Heart right ventricle (tissue), 16 donors: ENCODE measurements around the gene ADAMTS14. TPM values are rescaled to one million over a fixed set of nuclear protein-coding genes. Genes with fewer than 3 reads are reported as not detected.

Experiments
- ATAC-seq, 8 donors: fragments of 200-7000 bp; cut with Tn5 transposase; one replicate each; pipeline ENCODE4 v1.9.1; 2020; ENCODE audit warnings: mild to moderate bottlenecking in 8 of 8, moderate library complexity in 8 of 8, moderate number of reproducible peaks in 1 of 8
- DNase-seq, 2 donors: peaks; one replicate each; pipeline ENCODE4 v3.0.0-alpha.2; 2020
- H3K27ac ChIP-seq, 10 donors: fragments of 200-600 bp; sonication (generic) in 2 of 10; one replicate each; pipeline versions ENCODE4 v1.5.0 to v1.8.0; 2020 to 2022; ENCODE audit warnings: mild to moderate bottlenecking in 3 of 10
- H3K27me3 ChIP-seq, 7 donors: fragments of 200-600 bp; one replicate each; pipeline ENCODE4 v1.8.0; 2021 to 2022; ENCODE audit warnings: mild to moderate bottlenecking in 2 of 7
- H3K36me3 ChIP-seq, 9 donors: fragments of 200-600 bp; sonication (generic) in 1 of 9; one replicate each; pipeline versions ENCODE4 v1.5.0 to v1.8.0; 2020 to 2022; ENCODE audit warnings: mild to moderate bottlenecking in 2 of 9
- H3K4me1 ChIP-seq, 9 donors: fragments of 200-600 bp; sonication (generic) in 1 of 9; one replicate each; pipeline versions ENCODE4 v1.5.0 to v1.8.0; 2020 to 2022; ENCODE audit warnings: mild to moderate bottlenecking in 4 of 9
- H3K4me3 ChIP-seq, 10 donors: fragments of 200-600 bp; sonication (generic) in 2 of 10; one replicate each; pipeline versions ENCODE4 v1.5.0 to v1.8.0; 2020 to 2022; ENCODE audit warnings: mild to moderate bottlenecking in 7 of 10, moderate library complexity in 2 of 10
- H3K9me3 ChIP-seq, 11 donors: fragments of 200-600 bp in 10 of 11; sonication (generic) in 2 of 11; one replicate each; pipeline versions ENCODE4 v1.5.0 to v1.8.0; 2013 to 2022; ENCODE audit warnings: mild to moderate bottlenecking in 2 of 11, control low read depth in 1 of 11, moderate library complexity in 1 of 11
- WGBS, 2 donors: extraction: QIAGEN DNeasy Blood & Tissue Kit; methylation state at CpG; one replicate each; pipeline ENCODE4 v1.1.7; 2013; ENCODE audit warnings: inconsistent platforms in 1 of 2; 5-methylcytosine and 5-hydroxymethylcytosine counted together
- intact Hi-C, 10 donors: fragments of 100-400 bp; cut with DNase I; formaldehyde crosslinking; loops; one replicate each; pipeline versions ENCODE4 v1.11.1 to v1.14.2; 2022
- polyA plus RNA-seq, 2 donors: library from polyadenylated mRNA; stranded (reverse); fragments of 200-250 nt; gene quantifications; one replicate each; pipeline ENCODE4 v1.2.3, GENCODE V29; 2013
- total RNA-seq, 10 donors: library from RNA; stranded (reverse); fragmentation: NEBNext Ultra II Directional in 3 of 10; extraction: Animal tissue kit (Norgen Biotek cat#: 25700) in 3 of 10; gene quantifications; one replicate each; pipeline versions ENCODE4 v1.2.1 to v1.2.4, GENCODE V29; 2021 to 2023
- TF ChIP-seq, protein P1 (sequence below), 9 donors: fragments of 200-600 bp; sonication (generic) in 2 of 9; IDR thresholded peaks; one replicate each; pipeline versions ENCODE4 v1.5.0 to v1.8.0; 2021 to 2022; ENCODE audit warnings: antibody characterized with exemption in 9 of 9, mild to moderate bottlenecking in 5 of 9, moderate library complexity in 1 of 9
- donor health status: Arrhythmogenic right ventricular cardiomyopathy.
- donor health status: ischemic (EF 13 %, LVEDD 7.1; RV severe dilation, severe dysfunction).
- donor health status: healthy with polysubstance abuse.
- donor health status: DM: no; HTN: yes; CAD: no.
- donor health status: DM: no; HTN: no; CAD: no.
- donor health status: ischemic (EF 25% LVEDD 6.9; RV normal size, moderate dysfunction).
- donor health status: ischemic (EF 25% LVEDD 5.7; RV mildly dilated, moderate dysfunction).
- donor health status: healthy.
- donor health status: DM: yes; HTN: yes; CAD: no.
- donor health status: Ischemic cardiomyopathy.
- donor health status: ischemic (EF 35%, LVEDD 5.7; RV mildly dilated, moderate dysfunction).
- donor health status: nonischemic (EF 11% LVEDD 7.7; RV severe dilation, severe dysfunction).
- donor health status: DM: yes; HTN: yes; CAD: no.
- donor health status: PGD.
- donor health status: ischemic (EF 29% LVEDD 5.4; RV normal size, mild dysfunction).
- donor health status: nonischemic (EF 23%, LVEDD 6.1; RV moderate dilation, normal function).

The ADAMTS14 gene
- total and polyA plus RNA-seq, 12 donors, result 0.08 to 1.4 (median 0.57) TPM

DNA sequence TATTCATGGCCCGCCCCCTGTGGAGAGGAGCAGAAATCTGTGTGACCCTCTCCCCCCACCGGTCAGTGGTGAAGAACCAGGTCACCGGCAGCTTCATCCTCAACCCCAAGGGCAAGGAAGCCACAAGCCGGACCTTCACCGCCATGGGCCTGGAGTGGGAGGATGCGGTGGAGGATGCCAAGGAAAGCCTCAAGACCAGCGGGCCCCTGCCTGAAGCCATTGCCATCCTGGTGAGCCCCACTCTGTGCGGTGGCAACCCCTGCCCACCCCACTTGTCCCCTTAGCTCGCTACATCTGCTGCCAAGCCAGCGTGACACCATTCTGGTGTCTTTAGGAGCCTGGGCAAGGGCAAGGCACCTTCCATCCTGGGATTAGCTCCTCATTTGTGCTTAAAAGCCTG lies 77.5 kb downstream of the ADAMTS14 start:
- peaks cover 0 to 8% (median 0%) of the 10 kb centered on the region in 11 donors for H3K9me3 ChIP-seq
- H3K4me1 ChIP-seq, result peaks cover 0 to 18% (median 13%) of the 10 kb centered on the region in 9 donors
- no peak for ATAC-seq
- H3K27me3 ChIP-seq, result no peaks in the 10 kb centered on the region
- TF ChIP-seq, protein P1, sequence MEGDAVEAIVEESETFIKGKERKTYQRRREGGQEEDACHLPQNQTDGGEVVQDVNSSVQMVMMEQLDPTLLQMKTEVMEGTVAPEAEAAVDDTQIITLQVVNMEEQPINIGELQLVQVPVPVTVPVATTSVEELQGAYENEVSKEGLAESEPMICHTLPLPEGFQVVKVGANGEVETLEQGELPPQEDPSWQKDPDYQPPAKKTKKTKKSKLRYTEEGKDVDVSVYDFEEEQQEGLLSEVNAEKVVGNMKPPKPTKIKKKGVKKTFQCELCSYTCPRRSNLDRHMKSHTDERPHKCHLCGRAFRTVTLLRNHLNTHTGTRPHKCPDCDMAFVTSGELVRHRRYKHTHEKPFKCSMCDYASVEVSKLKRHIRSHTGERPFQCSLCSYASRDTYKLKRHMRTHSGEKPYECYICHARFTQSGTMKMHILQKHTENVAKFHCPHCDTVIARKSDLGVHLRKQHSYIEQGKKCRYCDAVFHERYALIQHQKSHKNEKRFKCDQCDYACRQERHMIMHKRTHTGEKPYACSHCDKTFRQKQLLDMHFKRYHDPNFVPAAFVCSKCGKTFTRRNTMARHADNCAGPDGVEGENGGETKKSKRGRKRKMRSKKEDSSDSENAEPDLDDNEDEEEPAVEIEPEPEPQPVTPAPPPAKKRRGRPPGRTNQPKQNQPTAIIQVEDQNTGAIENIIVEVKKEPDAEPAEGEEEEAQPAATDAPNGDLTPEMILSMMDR (IDR thresholded peaks at IDR 0.05), result no peak
- intact Hi-C loops, result loop anchor here in 3 of 10 donors (10.0 kb wide), 2 partner anchors 125 to 285 kb away; no protein-coding TSS in a partner anchor
- H3K27ac ChIP-seq, result no peak overlapping the region
- no peaks in the 10 kb centered on the region for H3K36me3 ChIP-seq
- no peak overlapping the region for H3K4me3 ChIP-seq
- no peak for DNase-seq
- WGBS, 2 donors, result 95 to 98% methylated on average over 10 of the region's 10 CpGs

DNA sequence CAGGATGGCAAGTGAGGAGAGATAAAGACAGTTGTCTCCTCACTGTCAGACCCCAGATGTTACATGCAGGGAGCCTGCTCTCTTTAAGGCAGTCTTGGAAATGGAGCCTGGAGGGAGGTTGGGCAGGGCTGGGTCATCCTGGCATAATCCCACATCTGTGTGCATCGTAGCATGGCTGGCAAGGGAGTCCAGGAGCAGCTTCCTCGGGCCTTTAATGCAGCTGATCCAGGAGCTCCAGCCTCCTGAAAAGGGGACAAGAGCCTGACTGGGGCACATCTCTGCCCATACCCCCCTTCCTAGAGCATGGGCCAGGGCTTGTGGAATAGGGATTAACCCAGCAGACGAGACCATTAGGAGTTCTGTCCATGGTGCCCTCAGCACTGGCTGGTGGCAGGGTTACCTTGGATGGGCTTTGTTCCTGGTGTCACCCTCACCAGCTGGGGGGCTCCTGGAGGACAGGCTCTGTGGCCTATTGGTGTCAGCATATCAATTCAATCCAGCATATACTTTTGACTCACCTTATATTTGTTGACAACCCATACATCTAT lies 77.9 kb downstream of the ADAMTS14 start:
- TF ChIP-seq, protein P1 (IDR thresholded peaks at IDR 0.05), result no peak
- DNase-seq (no peak), ATAC-seq (no peak)
- Histone ChIP-seq H3K4me3 (no peak overlapping the region), H3K9me3 (peaks cover 0 to 8% (median 0%) of the 10 kb centered on the region in 11 donors), H3K4me1 (peaks cover 0 to 20% (median 11%) of the 10 kb centered on the region in 9 donors), H3K36me3 (no peaks in the 10 kb centered on the region), H3K27ac (no peak overlapping the region), H3K27me3 (no peaks in the 10 kb centered on the region)
- WGBS, 2 donors, result 79 to 82% methylated on average over 3 of the region's 3 CpGs
- intact Hi-C loops, result loop anchor here in 3 of 10 donors (10.0 kb wide), 2 partner anchors 125 to 285 kb away; no protein-coding TSS in a partner anchor

DNA sequence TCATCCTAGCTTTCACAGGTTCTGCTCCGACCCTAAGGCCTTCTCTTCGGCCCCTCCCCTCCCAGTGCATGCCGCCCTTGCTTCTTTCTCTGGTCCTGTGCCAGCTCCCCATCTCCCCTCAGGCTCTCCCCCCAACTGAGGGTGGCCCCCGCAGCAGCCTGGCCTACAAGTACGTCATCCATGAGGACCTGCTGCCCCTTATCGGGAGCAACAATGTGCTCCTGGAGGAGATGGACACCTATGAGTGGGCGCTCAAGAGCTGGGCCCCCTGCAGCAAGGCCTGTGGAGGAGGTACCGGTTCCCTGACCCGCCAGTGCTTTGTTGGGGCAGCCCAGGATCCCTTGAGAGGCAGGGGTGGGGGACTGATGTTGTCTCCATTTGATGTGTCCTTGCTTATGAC lies 79.0 kb downstream of the ADAMTS14 start:
- 96% methylated on average over 9 of the region's 9 CpGs for WGBS, 2 donors
- Histone ChIP-seq H3K4me1 (peaks cover 0 to 20% (median 9%) of the 10 kb centered on the region in 9 donors), H3K27ac (no peak overlapping the region), H3K27me3 (no peaks in the 10 kb centered on the region), H3K9me3 (no peaks in the 10 kb centered on the region), H3K36me3 (no peaks in the 10 kb centered on the region), H3K4me3 (no peak overlapping the region)
- TF ChIP-seq, protein P1 (IDR thresholded peaks at IDR 0.05), result no peak
- DNase-seq (no peak), ATAC-seq (no peak)
- intact Hi-C loops, result loop anchor here in 3 of 10 donors (10.0 kb wide), 2 partner anchors 127 to 287 kb away; no protein-coding TSS in a partner anchor

DNA sequence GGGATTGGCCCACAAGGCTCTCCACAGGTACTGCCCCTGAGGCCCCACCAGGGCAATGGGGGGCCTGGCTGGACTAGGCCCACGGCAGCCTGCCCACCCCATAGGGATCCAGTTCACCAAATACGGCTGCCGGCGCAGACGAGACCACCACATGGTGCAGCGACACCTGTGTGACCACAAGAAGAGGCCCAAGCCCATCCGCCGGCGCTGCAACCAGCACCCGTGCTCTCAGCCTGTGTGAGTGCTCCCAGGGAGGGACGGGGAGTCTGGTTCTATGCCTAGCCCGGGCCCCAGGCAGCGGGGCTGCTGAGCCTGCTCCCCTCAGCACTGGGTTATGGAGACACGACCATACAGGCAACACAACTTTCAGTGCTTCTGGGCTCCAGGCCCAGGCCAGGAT lies 79.7 kb downstream of the ADAMTS14 start:
- no peak overlapping the region for H3K4me3 ChIP-seq
- H3K4me1 ChIP-seq, result peaks cover 0 to 19% (median 9%) of the 10 kb centered on the region in 9 donors
- DNase-seq (no peak), ATAC-seq (no peak)
- TF ChIP-seq, protein P1 (IDR thresholded peaks at IDR 0.05), result no peak
- H3K27ac ChIP-seq, result no peak overlapping the region
- 91 to 92% methylated on average over 14 of the region's 14 CpGs for WGBS, 2 donors
- H3K27me3 ChIP-seq, result no peaks in the 10 kb centered on the region
- H3K36me3 ChIP-seq, result no peaks in the 10 kb centered on the region
- intact Hi-C loops, result loop anchor here in 3 of 10 donors (10.0 kb wide), 2 partner anchors 127 to 287 kb away; no protein-coding TSS in a partner anchor
- H3K9me3 ChIP-seq, result no peaks in the 10 kb centered on the region
